Measurements from ENCODE around the gene BIRC6.
A peak's percentile ranks its signal among the peaks of the same experiment; 100 is the strongest.
"Not testable (repeated sequence)": the region's sequence is repeated elsewhere in the genome, so short reads cannot be mapped to it uniquely, and the experiment has no call there.

Gene BIRC6

GRCh38 chr2:32446369-32446768 is 89.5 kb downstream of the BIRC6 start:
- DNase-seq (ENCODE audit: low read depth): no peak

- no peak for DNase-seq (ENCODE audit: low read depth)
Observed at GRCh38 chr2:32450851-32451250, 94.0 kb downstream of the BIRC6 start.

- no peak for DNase-seq (ENCODE audit: low read depth)
Observed at GRCh38 chr2:32452338-32453064, 95.7 kb downstream of the BIRC6 start.

- no peak for DNase-seq (ENCODE audit: low read depth)
Observed at GRCh38 chr2:32453242-32454062, 96.6 kb downstream of the BIRC6 start.

- no peak for DNase-seq (ENCODE audit: low read depth)
Observed at GRCh38 chr2:32455816-32456215, 99.0 kb downstream of the BIRC6 start.

GRCh38 chr2:32456808-32457207 is 100.0 kb downstream of the BIRC6 start:
- no peak for DNase-seq (ENCODE audit: low read depth)

- DNase-seq (ENCODE audit: low read depth): no peak
Observed at GRCh38 chr2:32457814-32458213, 101.0 kb downstream of the BIRC6 start.

GRCh38 chr2:32460861-32461260 is 104.0 kb downstream of the BIRC6 start:
- DNase-seq (ENCODE audit: low read depth): not testable (repeated sequence)

GRCh38 chr2:32463110-32463509 is 106.3 kb downstream of the BIRC6 start:
- no peak for DNase-seq (ENCODE audit: low read depth)

GRCh38 chr2:32464431-32464830 is 107.6 kb downstream of the BIRC6 start:
- no peak for DNase-seq (ENCODE audit: low read depth)

GRCh38 chr2:32472605-32473004 is 115.8 kb downstream of the BIRC6 start:
- no peak for DNase-seq (ENCODE audit: low read depth)

- DNase-seq (ENCODE audit: low read depth): no peak
Observed at GRCh38 chr2:32474381-32474780, 117.6 kb downstream of the BIRC6 start.

GRCh38 chr2:32478889-32479620 is 122.2 kb downstream of the BIRC6 start:
- peak; percentile 37 for DNase-seq (ENCODE audit: low read depth)

- no peak for DNase-seq (ENCODE audit: low read depth)
Observed at GRCh38 chr2:32479993-32480392, 123.2 kb downstream of the BIRC6 start.

GRCh38 chr2:32482471-32482870 is 125.6 kb downstream of the BIRC6 start:
- no peak for DNase-seq (ENCODE audit: low read depth)

GRCh38 chr2:32484937-32485336 is 128.1 kb downstream of the BIRC6 start:
- peak; percentile 96 for DNase-seq (ENCODE audit: low read depth)

- DNase-seq (ENCODE audit: low read depth): peak; percentile 17
Observed at GRCh38 chr2:32485399-32485798, 128.6 kb downstream of the BIRC6 start.

GRCh38 chr2:32489061-32489460 is 132.2 kb downstream of the BIRC6 start:
- DNase-seq (ENCODE audit: low read depth): no peak

GRCh38 chr2:32491346-32491745 is 134.5 kb downstream of the BIRC6 start:
- no peak for DNase-seq (ENCODE audit: low read depth)

GRCh38 chr2:32495139-32495538 is 138.3 kb downstream of the BIRC6 start:
- DNase-seq (ENCODE audit: low read depth): no peak

- no peak for DNase-seq (ENCODE audit: low read depth)
Observed at GRCh38 chr2:32496662-32497061, 139.8 kb downstream of the BIRC6 start.

- DNase-seq (ENCODE audit: low read depth): no peak
Observed at GRCh38 chr2:32498306-32498705, 141.5 kb downstream of the BIRC6 start.

- no peak for DNase-seq (ENCODE audit: low read depth)
Observed at GRCh38 chr2:32502941-32503340, 146.1 kb downstream of the BIRC6 start.
